Skeletal muscle tissue (tissue), 4 donors: ENCODE measurements around the gene NMS. TPM values are rescaled to one million over a fixed set of nuclear protein-coding genes. Genes with fewer than 3 reads are reported as not detected.
"Not testable (repeated sequence)": the region's sequence is repeated elsewhere in the genome, so short reads cannot be mapped to it uniquely, and the experiment has no call there.

Source experiments
- H3K27ac ChIP-seq: one replicate; pipeline ENCODE4 v1.7.0; 2013; ENCODE audit warnings: mild to moderate bottlenecking, low read depth, low read length, inconsistent platforms
- H3K27me3 ChIP-seq, 3 donors: one replicate each; pipeline ENCODE4 v1.7.0; 2013; ENCODE audit warnings: low read length in 3 of 3; ENCODE audit not compliant: control insufficient read depth in 3 of 3, insufficient read depth in 3 of 3
- H3K36me3 ChIP-seq, 3 donors: one replicate each; pipeline ENCODE4 v1.7.0; 2013; ENCODE audit warnings: low read length in 3 of 3; ENCODE audit not compliant: control insufficient read depth in 3 of 3, insufficient read depth in 3 of 3
- H3K4me1 ChIP-seq, 3 donors: one replicate each; pipeline ENCODE4 v1.7.0; 2013; ENCODE audit warnings: low read length in 3 of 3, mild to moderate bottlenecking in 3 of 3; ENCODE audit not compliant: control insufficient read depth in 3 of 3, insufficient read depth in 3 of 3
- H3K4me3 ChIP-seq, 3 donors: one replicate each; pipeline ENCODE4 v1.7.0; 2013; ENCODE audit warnings: low read length in 3 of 3
- H3K9ac ChIP-seq, 3 donors: one replicate each; pipeline ENCODE4 v1.7.0; 2013; ENCODE audit warnings: low read length in 3 of 3, mild to moderate bottlenecking in 3 of 3, moderate library complexity in 2 of 3, low read depth in 1 of 3
- H3K9me3 ChIP-seq, 3 donors: one replicate each; pipeline ENCODE4 v1.7.0; 2013; ENCODE audit warnings: low read length in 3 of 3; ENCODE audit not compliant: control insufficient read depth in 3 of 3
- total RNA-seq: library from RNA; depleted of rRNA; stranded (reverse); fragments of >200 nt; gene quantifications from one replicate; pipeline ENCODE4 v1.2.3, GENCODE V29; 2014
- donor health status: Osteomylitis.

Gene NMS
- total RNA-seq, 1 donor from 2014 or later, result not detected

DNA sequence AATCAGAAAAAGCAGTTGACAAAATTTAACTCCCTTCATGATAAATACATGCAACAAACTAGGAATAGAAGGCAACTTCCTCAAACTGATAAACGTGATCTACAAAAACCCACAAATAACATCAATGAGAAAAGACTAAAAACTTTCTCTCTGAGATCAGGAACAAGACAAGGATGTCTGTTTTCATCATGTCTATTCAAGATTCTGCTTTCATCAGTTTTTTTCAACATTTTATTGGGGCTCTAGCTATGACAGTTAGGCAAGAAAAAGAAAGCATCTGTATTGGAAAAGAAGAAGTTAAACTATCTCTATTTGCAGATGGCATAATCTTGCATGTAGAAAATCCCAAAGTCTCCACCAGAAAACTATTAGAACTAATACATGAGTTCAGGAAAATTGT is 40.6 kb upstream of the NMS start:
- H3K9ac ChIP-seq, result no peak overlapping the region
- H3K27ac ChIP-seq, result no peak overlapping the region
- H3K4me3 ChIP-seq, result no peak overlapping the region
- no peaks in the 10 kb centered on the region for H3K27me3 ChIP-seq
- H3K36me3 ChIP-seq, result no peaks in the 10 kb centered on the region
- peaks cover 0 to 3% (median 0%) of the 10 kb centered on the region in 3 donors for H3K9me3 ChIP-seq
- no peaks in the 10 kb centered on the region for H3K4me1 ChIP-seq

DNA sequence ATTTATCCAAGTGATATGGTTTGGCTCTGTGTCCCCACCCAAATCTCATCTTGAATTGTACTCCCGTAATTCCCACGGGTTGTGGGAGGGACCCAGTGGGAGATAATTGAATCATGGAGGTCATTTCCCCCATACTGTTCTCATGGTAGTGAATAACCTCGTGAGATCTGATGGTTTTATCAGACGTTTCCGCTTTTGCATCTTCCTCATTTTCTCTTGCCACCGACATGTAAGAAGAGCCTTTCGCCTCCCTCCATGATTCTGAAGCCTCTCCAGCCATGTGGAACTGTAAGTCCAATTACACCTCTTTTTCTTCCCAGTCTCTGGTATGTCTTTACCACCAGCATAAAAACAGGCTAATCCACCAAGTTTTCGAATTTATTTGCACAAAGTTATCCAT is 32.5 kb upstream of the NMS start:
- Histone ChIP-seq H3K4me3 (no peak overlapping the region), H3K9me3 (no peaks in the 10 kb centered on the region), H3K36me3 (no peaks in the 10 kb centered on the region), H3K27ac (no peak overlapping the region), H3K9ac (no peak overlapping the region), H3K4me1 (no peaks in the 10 kb centered on the region), H3K27me3 (peaks cover 2 to 6% (median 4%) of the 10 kb centered on the region in 3 donors)

DNA sequence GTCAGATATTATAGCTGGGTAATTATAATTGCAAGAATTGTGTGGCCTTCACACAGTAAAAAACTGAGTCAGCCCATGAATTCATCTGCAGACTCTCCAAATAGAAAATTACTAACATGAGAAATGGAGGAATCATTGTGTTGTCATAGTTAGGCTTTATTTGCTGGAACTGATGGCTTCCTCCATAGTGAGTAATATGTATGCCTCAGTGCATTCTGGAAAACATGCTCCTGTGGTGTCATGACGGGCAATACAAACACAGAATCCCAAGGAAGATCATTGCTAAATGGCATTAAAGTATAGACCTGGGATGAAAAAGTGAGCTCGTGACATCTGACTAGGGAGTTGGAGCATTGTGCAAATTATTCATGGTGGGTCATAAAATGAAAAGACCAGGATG is 23.6 kb upstream of the NMS start:
- Histone ChIP-seq H3K36me3 (no peaks in the 10 kb centered on the region), H3K27ac (no peak overlapping the region), H3K4me3 (no peak overlapping the region), H3K9ac (no peak overlapping the region), H3K27me3 (peaks cover 0 to 3% (median 0%) of the 10 kb centered on the region in 3 donors), H3K9me3 (peaks cover 0 to 2% (median 0%) of the 10 kb centered on the region in 3 donors), H3K4me1 (no peaks in the 10 kb centered on the region)

DNA sequence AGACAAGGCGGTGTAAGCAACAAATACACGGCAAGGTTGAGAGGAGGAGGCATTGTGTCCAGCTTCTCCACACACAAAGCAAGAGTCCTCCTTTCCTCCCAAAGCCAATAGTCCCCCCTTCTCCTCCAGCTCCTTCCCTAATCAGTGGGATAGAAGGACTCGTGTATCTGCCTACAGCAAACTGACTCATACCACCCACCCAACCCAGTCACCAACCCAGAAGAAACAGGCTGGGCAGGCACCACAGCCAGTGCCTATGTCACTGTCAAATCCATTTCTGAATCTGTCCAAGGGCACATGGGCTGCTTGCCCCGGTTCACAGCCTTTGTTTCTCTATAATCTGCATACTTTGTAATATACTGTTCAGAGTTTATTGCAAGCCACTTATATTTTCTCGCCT is 19.2 kb upstream of the NMS start:
- H3K9ac ChIP-seq, result no peak overlapping the region
- H3K27me3 ChIP-seq, result no peaks in the 10 kb centered on the region
- no peaks in the 10 kb centered on the region for H3K36me3 ChIP-seq
- peaks cover 0 to 2% (median 0%) of the 10 kb centered on the region in 3 donors for H3K9me3 ChIP-seq
- H3K4me1 ChIP-seq, result no peaks in the 10 kb centered on the region
- no peak overlapping the region for H3K4me3 ChIP-seq
- H3K27ac ChIP-seq, result no peak overlapping the region

DNA sequence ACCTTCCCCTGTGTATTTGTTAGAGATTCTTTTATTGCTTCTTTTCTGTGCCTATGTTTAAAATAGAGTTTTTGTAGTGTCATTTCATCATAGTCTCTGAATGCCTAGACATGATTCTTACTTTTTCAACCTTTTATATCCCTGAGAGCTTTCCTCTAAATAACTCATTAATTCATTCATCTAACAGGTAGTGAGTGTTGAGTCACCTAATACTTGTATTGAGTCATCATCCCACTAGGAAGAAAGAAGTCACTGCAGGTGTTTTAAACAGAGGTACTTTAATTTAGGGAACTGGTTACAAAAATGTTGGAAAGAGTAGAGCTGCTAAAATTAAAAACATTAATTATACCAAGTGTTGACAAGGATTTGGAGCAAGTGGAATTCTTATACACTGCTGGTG is 18.5 kb upstream of the NMS start:
- Histone ChIP-seq H3K9ac (no peak overlapping the region), H3K4me3 (no peak overlapping the region), H3K4me1 (no peaks in the 10 kb centered on the region), H3K36me3 (no peaks in the 10 kb centered on the region), H3K9me3 (peaks cover 0 to 2% (median 0%) of the 10 kb centered on the region in 3 donors), H3K27ac (no peak overlapping the region), H3K27me3 (no peaks in the 10 kb centered on the region)

DNA sequence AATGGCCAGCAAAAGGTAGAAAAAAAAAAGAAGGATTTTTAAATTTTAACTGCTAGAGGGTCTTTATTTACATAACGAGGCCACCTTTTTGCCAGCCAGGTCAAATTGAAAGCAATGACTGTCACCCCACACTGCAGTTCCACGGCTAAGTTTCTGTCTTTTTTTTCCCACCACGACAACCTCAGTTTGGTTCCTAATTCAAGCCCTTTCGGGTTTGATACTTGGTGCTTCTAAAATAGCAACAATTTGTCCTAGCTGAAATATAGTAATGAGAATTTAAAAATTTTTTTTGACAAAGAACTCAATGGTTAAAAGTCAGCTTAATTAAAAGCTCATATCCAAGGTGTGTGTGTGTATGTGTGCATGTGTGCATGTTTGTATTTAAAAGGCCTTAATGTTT is 16.4 kb upstream of the NMS start:
- Histone ChIP-seq H3K4me3 (no peak overlapping the region), H3K27ac (no peak overlapping the region), H3K27me3 (no peaks in the 10 kb centered on the region)

DNA sequence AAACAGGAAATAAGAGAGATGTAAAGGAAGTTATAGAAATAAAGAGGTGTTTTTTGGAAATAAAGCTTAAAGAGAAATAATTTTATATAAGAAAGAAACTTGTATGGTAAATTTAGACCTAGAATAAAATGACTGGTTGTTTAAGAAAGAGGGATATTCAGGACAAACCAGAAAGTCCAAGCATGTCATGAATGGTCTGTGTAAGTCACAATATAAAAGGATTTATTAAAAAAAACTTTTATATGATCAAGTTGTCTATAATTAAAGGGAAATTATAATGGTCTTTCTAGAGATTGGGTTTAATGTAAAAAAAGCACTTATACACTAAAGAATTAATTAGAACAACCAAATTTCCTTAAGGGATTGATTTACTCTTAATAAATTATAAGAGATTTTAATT is 13.9 kb upstream of the NMS start:
- H3K4me1 ChIP-seq, H3K27me3 ChIP-seq, H3K36me3 ChIP-seq, H3K27ac ChIP-seq, H3K9ac ChIP-seq, H3K4me3 ChIP-seq, H3K9me3 ChIP-seq: not testable (repeated sequence)

More for the DNA sequence above, 16.4 kb upstream of the NMS start:
- H3K36me3 ChIP-seq, result no peaks in the 10 kb centered on the region
- H3K4me1 ChIP-seq, result no peaks in the 10 kb centered on the region
- peaks cover 0 to 2% (median 0%) of the 10 kb centered on the region in 3 donors for H3K9me3 ChIP-seq
- H3K9ac ChIP-seq, result no peak overlapping the region

DNA sequence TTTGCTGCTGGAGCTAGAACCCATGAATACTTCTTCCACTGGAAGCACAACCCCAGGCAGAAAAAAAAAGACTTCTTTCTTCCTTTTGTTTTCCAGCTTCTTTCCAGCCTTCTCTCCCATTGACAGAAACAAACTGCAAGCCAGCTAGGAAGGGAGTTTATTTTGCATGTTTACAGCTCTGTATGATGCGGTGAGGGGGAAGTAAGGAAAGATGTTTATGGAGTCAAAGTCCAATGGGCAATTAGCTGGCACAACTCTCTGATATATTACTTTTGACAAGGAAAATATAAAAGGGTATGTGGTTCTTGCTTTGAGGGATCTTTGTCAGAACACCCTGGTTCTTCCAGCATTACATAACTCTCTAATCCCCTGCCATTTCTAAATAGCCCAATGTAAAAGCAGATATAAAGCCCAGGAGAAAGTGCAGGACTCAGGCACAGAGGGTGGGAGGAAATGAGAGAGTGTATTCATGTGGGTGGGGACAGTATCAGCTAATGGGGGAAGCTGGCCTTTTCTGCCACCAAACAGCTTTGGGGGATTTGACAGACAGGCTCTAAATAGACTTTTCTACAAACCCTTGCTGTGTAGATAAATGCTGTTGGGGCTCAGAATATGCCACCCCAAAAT is 9.3 kb upstream of the NMS start:
- no peak overlapping the region for H3K27ac ChIP-seq
- H3K9me3 ChIP-seq, result no peaks in the 10 kb centered on the region
- H3K9ac ChIP-seq, result no peak overlapping the region
- no peaks in the 10 kb centered on the region for H3K36me3 ChIP-seq
- H3K4me1 ChIP-seq, result no peaks in the 10 kb centered on the region
- H3K4me3 ChIP-seq, result no peak overlapping the region
- no peaks in the 10 kb centered on the region for H3K27me3 ChIP-seq

DNA sequence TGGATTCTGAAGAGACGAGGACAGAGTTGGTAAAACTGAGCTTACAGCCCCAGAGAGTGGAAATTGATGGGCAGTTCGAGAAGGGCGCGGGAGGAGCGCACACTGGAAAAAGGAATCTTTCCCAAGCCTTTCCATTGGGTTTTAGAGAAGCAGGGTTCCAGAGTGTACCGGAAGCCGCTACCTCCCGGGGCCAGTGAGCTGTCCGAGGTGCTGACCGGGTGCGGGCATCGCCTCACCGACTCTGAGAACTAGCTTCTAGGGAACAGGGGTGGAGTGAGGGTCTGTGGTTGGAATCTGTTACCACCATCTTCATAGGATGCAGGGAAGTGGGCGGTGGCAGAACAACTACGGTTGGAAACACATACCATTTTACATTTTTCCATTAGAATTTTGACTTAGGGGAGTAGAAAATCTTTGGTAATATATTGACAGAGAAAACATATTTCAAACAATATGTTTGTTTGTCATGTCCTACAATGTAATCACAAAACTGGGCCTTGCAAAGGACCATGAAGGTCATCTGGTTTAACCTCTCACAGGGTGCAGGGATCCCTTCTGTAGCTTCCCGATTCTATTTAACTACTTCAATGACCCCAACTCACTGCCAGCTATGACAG is 724 bp downstream of the NMS start:
- Histone ChIP-seq H3K27me3 (peaks cover 6 to 14% (median 10%) of the 10 kb centered on the region in 3 donors), H3K36me3 (no peaks in the 10 kb centered on the region), H3K9ac (no peak overlapping the region), H3K9me3 (no peaks in the 10 kb centered on the region), H3K4me3 (no peak overlapping the region), H3K4me1 (no peaks in the 10 kb centered on the region), H3K27ac (no peak overlapping the region)

DNA sequence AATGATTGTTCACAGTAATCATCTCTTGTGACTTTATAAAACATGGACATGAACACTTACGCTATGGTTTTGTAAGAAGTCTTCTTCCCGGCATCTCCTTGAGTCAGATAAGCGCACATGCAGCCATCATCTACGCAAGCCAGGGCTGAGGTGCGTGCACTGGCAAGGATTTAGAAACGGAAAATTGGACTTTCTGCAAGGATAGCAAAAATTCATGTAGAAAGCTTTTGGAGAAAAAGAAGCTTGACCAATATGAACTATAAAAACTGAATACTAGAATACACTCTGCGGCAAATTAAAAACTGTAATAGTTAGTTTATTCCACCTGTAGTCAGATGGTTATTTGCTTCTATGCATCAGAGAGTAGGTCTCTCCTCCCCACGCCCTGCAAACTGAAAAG is 6.3 kb downstream of the NMS start:
- no peaks in the 10 kb centered on the region for H3K4me1 ChIP-seq

More for the DNA sequence above, 6.3 kb downstream of the NMS start:
- Histone ChIP-seq H3K27ac (no peak overlapping the region), H3K4me3 (no peak overlapping the region), H3K36me3 (no peaks in the 10 kb centered on the region), H3K9me3 (no peaks in the 10 kb centered on the region), H3K9ac (no peak overlapping the region), H3K27me3 (peaks cover 2 to 9% (median 4%) of the 10 kb centered on the region in 3 donors)
